Activated naive CD8-positive, alpha-beta T cell treated with anti-CD3 and anti-CD28 coated beads, Interleukin-2, amount 50 U/mL, for 16 hours (primary cell): Measurements from ENCODE around the gene SMIM1.

Experiments used
- DNase-seq: peaks from one replicate; pipeline ENCODE4 v3.0.0-alpha.2; 2020; ENCODE audit warnings: low read depth, low spot score

The SMIM1 gene

GRCh38 chr1:3772715-3773571 is at the start of gene SMIM1:
Gene SMIM1, plus strand, starts transcription at chr1:3772749. Its CDS starts 2,625 bp downstream, at chr1:3775374.
- no peak for DNase-seq

- no peak for DNase-seq
Observed at GRCh38 chr1:3722846-3723245, 49.7 kb upstream of the SMIM1 start.

GRCh38 chr1:3724416-3725030 is 48.0 kb upstream of the SMIM1 start:
- peak; percentile 66 for DNase-seq

- DNase-seq = no peak
Observed at GRCh38 chr1:3725366-3725765, 47.2 kb upstream of the SMIM1 start.

- DNase-seq = no peak
Observed at GRCh38 chr1:3727042-3727824, 45.3 kb upstream of the SMIM1 start.

- no peak for DNase-seq
Observed at GRCh38 chr1:3727825-3728776, 44.4 kb upstream of the SMIM1 start.

GRCh38 chr1:3729594-3730542 is 42.7 kb upstream of the SMIM1 start:
- no peak for DNase-seq

- DNase-seq = no peak
Observed at GRCh38 chr1:3730543-3731247, 41.9 kb upstream of the SMIM1 start.

- no peak for DNase-seq
Observed at GRCh38 chr1:3731583-3732433, 40.7 kb upstream of the SMIM1 start.

GRCh38 chr1:3732434-3733093 is 40.0 kb upstream of the SMIM1 start:
- no peak for DNase-seq

GRCh38 chr1:3733094-3733882 is 39.3 kb upstream of the SMIM1 start:
- DNase-seq = no peak

GRCh38 chr1:3733883-3734589 is 38.5 kb upstream of the SMIM1 start:
- DNase-seq = no peak

- no peak for DNase-seq
Observed at GRCh38 chr1:3734602-3735001, 37.9 kb upstream of the SMIM1 start.

GRCh38 chr1:3735027-3735681 is 37.4 kb upstream of the SMIM1 start:
- DNase-seq = no peak

- no peak for DNase-seq
Observed at GRCh38 chr1:3735688-3736087, 36.9 kb upstream of the SMIM1 start.

- no peak for DNase-seq
Observed at GRCh38 chr1:3736131-3736561, 36.4 kb upstream of the SMIM1 start.
